Suppressor macrophage (primary cell): ENCODE data around the gene SBSN.

Experiments
- DNase-seq, 4 experiments: peaks; one replicate each; pipeline ENCODE4 v3.0.0-alpha.2; 2020 to 2022

SBSN gene

GRCh38 chr19:35474104-35474503 lies 54.0 kb downstream of the SBSN start:
- no peak for DNase-seq
